IPS-18a (cell line): ENCODE measurements around the gene TBCA.

ENCODE experiments used
- H3K27ac ChIP-seq: one replicate; pipeline ENCODE4 v1.5.1; 2013; ENCODE audit warnings: low read length
- H3K27me3 ChIP-seq: one replicate; pipeline ENCODE4 v1.6.1; 2013; ENCODE audit warnings: mild to moderate bottlenecking, low read length; ENCODE audit not compliant: control insufficient read depth, insufficient read depth
- H3K36me3 ChIP-seq: one replicate; pipeline ENCODE4 v1.6.1; 2013; ENCODE audit warnings: low read depth, low read length; ENCODE audit not compliant: control insufficient read depth
- H3K4me1 ChIP-seq: one replicate; pipeline ENCODE4 v1.6.1; 2013; ENCODE audit warnings: low read depth, low read length; ENCODE audit not compliant: control insufficient read depth
- H3K4me3 ChIP-seq: one replicate; pipeline ENCODE4 v1.5.1; 2013; ENCODE audit warnings: low read length
- H3K9ac ChIP-seq: one replicate; pipeline ENCODE4 v1.6.1; 2013; ENCODE audit warnings: mild to moderate bottlenecking, low read length, moderate library complexity
- H3K9me3 ChIP-seq: one replicate; pipeline ENCODE4 v1.6.1; 2013; ENCODE audit warnings: low read depth, low read length; ENCODE audit not compliant: control insufficient read depth

The TBCA gene, protein sequence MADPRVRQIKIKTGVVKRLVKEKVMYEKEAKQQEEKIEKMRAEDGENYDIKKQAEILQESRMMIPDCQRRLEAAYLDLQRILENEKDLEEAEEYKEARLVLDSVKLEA

DNA sequence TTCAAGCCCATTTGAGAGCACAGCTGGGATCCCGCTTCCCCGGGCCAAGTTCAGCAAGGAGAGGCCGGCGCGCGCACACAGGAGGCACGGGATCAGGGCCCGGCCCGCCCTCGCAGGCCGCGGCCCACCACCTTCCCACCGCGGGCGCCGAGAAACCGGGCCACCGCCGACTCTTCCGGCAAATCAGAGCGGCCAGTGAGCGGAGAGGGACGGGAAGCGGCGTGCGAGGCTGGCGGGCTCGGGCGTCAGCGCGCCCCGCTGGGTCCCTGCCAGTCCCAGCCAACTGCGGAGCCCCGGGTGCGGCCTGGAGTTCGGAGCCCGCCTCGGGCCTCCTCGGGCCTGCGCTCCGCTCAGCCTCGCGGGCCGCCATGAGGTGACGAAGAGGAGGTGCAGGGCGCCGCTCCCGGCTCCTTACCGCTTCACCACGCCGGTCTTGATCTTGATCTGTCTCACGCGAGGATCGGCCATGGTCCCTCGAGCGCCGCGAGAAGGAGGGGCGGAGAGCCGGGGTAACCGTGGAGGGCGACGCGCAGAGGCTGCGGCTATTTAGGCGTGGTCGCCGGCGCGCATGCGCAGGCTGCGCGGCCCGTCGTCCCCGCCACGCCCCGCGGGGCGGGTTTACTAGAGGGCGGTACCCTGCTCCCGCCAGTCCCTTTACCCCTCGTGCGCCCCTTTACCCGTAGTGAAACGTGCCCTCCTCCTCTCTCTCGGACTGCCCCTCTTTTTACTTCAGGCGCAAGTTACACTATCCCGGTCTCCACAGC, at the start of gene TBCA:
Gene TBCA, minus strand, starts transcription at position 550 of the 764 bp plus-strand sequence. Its CDS starts 82 bp downstream, at position 468.
- Histone ChIP-seq H3K27me3 (peaks cover 7% of the 10 kb centered on the region), H3K9me3 (no peaks in the 10 kb centered on the region), H3K4me1 (peaks cover 34% of the 10 kb centered on the region), H3K4me3 (peak within 1 kb of the TSS; percentile 87), H3K27ac (peak within 1 kb of the TSS; percentile 55), H3K36me3 (peaks cover 14% of the 10 kb centered on the region), H3K9ac (peak within 1 kb of the TSS; percentile 91)

DNA sequence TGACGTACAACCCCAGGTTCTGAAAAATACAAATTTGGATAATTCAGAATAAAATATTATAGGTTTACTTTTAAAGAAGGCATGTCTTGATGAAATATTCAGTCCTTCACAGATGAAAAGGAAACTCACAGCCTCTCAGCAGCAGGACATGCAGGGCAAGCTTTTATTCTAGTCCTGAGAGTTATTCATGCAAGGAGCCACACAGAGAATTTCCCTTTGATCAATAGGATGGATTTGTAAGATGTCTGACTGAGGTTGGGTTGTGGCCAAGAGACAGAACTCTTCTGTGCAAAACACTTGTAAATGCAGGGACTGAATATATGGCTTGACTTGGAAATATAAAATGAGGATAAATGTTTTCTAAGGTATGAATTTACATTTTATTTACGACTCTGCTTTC, 48.8 kb upstream of the TBCA start:
- Histone ChIP-seq H3K27me3 (peaks cover 5% of the 10 kb centered on the region), H3K4me1 (peaks cover 10% of the 10 kb centered on the region), H3K9ac (no peak overlapping the region), H3K4me3 (no peak overlapping the region), H3K36me3 (no peaks in the 10 kb centered on the region), H3K27ac (no peak overlapping the region), H3K9me3 (no peaks in the 10 kb centered on the region)

DNA sequence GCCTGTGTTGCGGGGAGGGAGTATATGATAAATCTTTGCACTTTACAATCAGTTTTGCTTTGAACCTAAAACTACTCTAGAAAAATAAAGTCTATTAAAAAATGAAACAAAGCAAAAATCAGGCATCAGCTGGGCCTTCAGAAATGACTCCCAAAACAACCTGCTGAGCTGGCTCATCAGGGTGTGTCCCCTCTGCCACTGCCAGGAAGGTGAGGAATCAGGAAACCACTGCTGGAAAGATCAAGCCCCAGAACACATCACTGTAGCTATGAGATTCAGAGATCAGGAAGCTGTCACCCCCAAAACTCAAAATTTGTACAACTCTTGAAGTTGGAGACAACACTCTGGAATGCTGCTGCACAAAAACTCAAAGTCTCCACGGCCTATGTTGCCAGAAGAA, 40.5 kb upstream of the TBCA start:
- H3K36me3 ChIP-seq, result no peaks in the 10 kb centered on the region
- no peak overlapping the region for H3K27ac ChIP-seq
- no peaks in the 10 kb centered on the region for H3K27me3 ChIP-seq
- no peaks in the 10 kb centered on the region for H3K9me3 ChIP-seq
- H3K9ac ChIP-seq, result no peak overlapping the region
- H3K4me3 ChIP-seq, result no peak overlapping the region
- H3K4me1 ChIP-seq, result no peaks in the 10 kb centered on the region

DNA sequence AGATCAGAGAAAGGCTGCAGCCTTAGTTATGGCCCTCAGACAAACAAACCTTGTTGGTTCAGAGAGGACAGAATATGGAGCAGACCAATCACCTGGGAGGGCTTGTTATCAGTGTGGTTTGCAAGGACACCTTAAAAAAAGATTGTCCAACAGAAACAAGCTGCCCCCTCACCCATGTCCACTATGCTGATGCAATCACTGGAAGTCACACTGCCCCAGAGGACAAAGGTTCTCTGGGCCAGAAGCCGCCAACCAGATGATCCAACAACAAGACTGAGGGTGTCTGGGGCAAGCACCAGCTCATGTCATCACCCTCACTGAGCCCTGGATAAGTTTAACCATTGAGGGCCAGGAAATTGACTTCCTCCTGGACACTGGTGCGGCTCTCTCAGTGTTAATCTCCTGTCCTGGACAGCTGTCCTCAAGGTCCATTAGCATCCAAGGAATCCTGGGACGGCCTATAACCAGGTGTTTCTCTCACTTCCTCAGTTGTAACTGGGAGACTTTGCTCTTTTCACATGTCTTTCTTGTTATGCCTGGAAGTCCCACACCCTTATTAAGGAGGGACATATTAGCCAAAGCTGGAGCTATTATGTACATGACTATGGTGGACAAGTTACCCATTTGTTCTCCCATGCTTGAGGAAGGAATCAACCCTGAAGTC, 36.9 kb upstream of the TBCA start:
- Histone ChIP-seq H3K27ac (no peak overlapping the region), H3K9me3 (no peaks in the 10 kb centered on the region), H3K27me3 (no peaks in the 10 kb centered on the region), H3K36me3 (no peaks in the 10 kb centered on the region), H3K9ac (no peak overlapping the region), H3K4me1 (no peaks in the 10 kb centered on the region), H3K4me3 (no peak overlapping the region)

DNA sequence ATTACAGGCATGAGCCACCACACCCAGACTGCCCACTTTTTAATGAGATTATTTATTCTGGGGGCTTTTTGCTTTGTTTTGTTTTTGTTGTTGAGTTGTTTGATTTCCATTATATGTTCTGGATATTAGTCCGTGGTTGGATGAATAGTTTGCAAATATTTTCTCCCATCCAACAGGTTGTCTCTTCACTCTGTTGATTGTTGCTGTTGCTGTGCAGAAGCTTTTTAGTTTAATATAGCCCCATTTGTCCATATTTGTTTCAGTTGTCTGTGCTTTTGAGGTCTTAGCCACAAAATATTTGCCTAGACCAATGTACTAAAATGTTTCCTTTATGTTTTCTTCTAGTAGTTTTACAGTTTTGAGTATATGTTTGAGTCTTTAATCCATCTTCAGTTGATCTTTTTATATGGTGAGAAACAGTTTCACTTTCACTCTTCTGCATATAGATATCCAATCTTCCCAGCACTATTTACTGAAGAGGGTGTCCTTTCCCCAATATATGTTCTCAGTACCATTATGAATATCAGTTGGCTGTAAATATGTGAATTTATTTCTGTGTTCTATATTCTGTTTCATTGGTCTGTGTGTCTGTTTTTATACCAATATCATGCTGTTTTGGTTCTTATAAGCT, 30.2 kb upstream of the TBCA start:
- Histone ChIP-seq H3K36me3 (no peaks in the 10 kb centered on the region), H3K9me3 (peaks cover 3% of the 10 kb centered on the region), H3K27me3 (no peaks in the 10 kb centered on the region), H3K27ac (no peak overlapping the region), H3K4me3 (no peak overlapping the region), H3K4me1 (no peaks in the 10 kb centered on the region), H3K9ac (no peak overlapping the region)

DNA sequence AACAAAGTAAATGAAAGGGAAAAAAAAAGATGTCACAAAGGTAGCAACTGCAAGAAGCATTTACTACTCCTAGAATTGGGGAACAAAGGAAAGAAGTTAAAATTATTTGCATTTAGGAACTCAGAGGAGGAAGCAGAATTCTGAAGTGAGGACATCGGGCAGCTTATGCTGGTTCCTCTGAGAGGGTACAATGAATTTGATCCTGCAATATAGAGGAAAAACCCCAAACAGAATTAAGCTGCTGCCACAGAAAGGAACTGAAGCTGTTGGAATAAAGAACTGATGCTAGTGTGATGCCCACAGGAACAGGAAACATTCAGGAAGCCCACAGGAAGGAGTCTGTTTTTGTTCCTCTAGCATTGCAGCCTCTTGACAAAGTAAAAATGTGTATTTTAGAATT, 22.3 kb upstream of the TBCA start:
- H3K9me3 ChIP-seq, result peaks cover 3% of the 10 kb centered on the region
- no peak overlapping the region for H3K4me3 ChIP-seq
- H3K27ac ChIP-seq, result no peak overlapping the region
- no peaks in the 10 kb centered on the region for H3K36me3 ChIP-seq
- no peaks in the 10 kb centered on the region for H3K4me1 ChIP-seq
- no peak overlapping the region for H3K9ac ChIP-seq
- no peaks in the 10 kb centered on the region for H3K27me3 ChIP-seq

DNA sequence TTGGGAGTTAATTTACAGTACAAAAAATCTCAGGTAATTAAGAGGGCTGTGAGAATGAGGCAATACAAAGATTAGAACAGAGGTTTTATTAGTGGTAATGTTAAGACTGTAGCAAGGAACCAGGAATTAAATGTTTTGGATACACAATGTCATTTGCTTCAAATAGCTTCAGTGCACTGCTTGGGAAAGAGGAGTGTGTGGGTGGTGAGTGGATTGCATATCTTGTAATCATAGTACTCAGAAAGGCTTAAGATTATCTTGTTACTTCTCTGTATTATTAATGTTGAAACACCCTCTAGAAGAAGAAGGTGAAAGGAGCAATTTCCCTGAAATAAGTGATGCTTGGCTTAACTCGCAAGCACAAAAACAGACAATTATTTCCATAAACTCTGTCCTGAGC, 21.0 kb upstream of the TBCA start:
- Histone ChIP-seq H3K4me1 (no peaks in the 10 kb centered on the region), H3K9me3 (peaks cover under 1% of the 10 kb centered on the region), H3K36me3 (no peaks in the 10 kb centered on the region), H3K27me3 (no peaks in the 10 kb centered on the region), H3K27ac (no peak overlapping the region), H3K4me3 (no peak overlapping the region), H3K9ac (no peak overlapping the region)

DNA sequence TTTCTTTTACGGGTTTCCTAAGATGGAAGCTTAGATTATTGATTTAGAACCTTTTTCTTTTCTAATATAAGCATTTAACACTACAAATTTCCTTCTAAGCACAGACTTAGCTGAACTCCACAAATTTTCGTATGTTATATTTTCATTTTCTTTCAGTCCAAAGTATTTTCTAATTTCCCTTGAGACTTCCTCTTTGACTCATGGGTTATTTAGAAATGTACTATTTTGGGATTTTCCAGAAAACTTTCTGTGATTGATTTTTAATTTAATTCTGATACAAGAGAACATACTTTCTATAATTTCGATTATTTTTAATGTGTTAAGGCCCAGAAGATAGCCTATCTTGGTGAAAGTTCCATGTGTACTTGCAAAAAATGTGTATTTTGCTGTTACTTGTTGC, 19.7 kb upstream of the TBCA start:
- Histone ChIP-seq H3K27me3 (no peaks in the 10 kb centered on the region), H3K4me1 (peaks cover 6% of the 10 kb centered on the region), H3K9ac (no peak overlapping the region), H3K9me3 (no peaks in the 10 kb centered on the region), H3K4me3 (no peak overlapping the region), H3K36me3 (no peaks in the 10 kb centered on the region), H3K27ac (no peak overlapping the region)

DNA sequence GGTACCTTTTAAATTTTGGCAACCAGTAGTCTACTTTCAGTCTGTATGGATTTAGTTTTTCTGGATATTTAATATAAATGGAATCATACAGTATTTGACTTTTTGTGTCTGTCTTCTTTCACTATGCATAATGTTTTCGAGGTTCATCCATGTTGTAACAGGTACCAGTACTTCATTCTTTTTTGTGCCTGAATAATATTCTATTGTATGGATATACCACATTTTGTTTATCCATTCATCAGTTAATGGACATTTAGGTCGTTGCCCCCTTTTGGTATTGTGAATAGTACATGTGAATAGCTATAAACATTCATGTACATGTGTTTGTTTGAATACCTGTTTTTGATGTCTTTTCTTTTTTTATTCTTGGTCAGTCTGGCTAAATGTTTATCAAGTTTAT, 19.1 kb upstream of the TBCA start:
- H3K4me3 ChIP-seq, result no peak overlapping the region
- H3K4me1 ChIP-seq, result peaks cover 6% of the 10 kb centered on the region
- no peaks in the 10 kb centered on the region for H3K36me3 ChIP-seq
- H3K9ac ChIP-seq, result no peak overlapping the region
- no peaks in the 10 kb centered on the region for H3K9me3 ChIP-seq
- no peaks in the 10 kb centered on the region for H3K27me3 ChIP-seq
- H3K27ac ChIP-seq, result no peak overlapping the region

DNA sequence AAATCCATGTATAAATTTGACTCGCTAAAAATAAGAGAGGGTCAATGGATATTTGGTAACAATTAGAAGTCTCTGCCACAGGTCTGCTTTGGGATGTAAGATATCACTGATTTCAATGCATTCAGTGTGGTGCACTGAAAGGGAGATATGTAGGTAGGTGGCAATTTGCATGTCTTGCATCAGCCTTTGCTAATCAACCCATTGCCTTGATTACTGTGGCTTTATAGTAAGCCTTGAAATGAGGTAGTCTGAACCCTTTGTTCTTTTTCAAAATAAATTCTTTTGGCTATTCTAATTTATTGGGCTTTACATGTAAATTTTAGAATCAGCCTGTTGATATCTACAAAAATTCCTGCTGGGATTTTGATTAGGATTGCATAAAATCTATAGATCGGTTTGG, 15.8 kb upstream of the TBCA start:
- no peak overlapping the region for H3K9ac ChIP-seq
- H3K27me3 ChIP-seq, result no peaks in the 10 kb centered on the region
- H3K4me3 ChIP-seq, result no peak overlapping the region
- H3K9me3 ChIP-seq, result no peaks in the 10 kb centered on the region
- H3K27ac ChIP-seq, result no peak overlapping the region
- H3K4me1 ChIP-seq, result peaks cover 6% of the 10 kb centered on the region
- no peaks in the 10 kb centered on the region for H3K36me3 ChIP-seq

DNA sequence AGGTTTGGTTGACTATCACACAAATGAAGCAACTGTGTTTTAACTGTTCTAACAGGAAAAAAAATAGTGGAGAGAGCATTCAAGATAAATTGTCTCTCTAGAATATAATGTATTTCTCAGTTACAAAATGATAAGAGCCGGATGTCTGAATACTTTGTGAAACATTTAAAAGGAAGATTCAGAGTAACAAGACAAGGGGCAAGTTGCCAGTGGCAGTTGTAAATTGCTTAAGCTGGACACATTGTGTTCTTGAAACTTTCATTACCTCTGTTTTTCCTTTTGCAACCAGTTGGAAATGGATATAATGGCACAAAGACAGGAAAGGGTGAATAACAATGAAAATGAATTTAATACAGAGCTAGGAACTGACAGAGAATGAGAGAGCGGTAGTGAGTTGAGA, 15.2 kb upstream of the TBCA start:
- Histone ChIP-seq H3K9ac (no peak overlapping the region), H3K27ac (no peak overlapping the region), H3K36me3 (no peaks in the 10 kb centered on the region), H3K4me3 (no peak overlapping the region), H3K9me3 (no peaks in the 10 kb centered on the region), H3K27me3 (no peaks in the 10 kb centered on the region), H3K4me1 (peaks cover 6% of the 10 kb centered on the region)
